Neural cell (in vitro differentiated cells): Measurements from ENCODE around the gene GCNT1.

ENCODE experiments used
- EZH2 ChIP-seq: fragments of 200-600, 300-800 bp; shearing (Covaris generic), sonication (generic); IDR thresholded peaks from 2 replicates; pipeline ENCODE4 v1.6.1; 2014; ENCODE audit warnings: antibody characterized with exemption, low read length, borderline replicate concordance, mild to moderate bottlenecking; ENCODE audit not compliant: insufficient read depth, poor library complexity, severe bottlenecking
- POLR2AphosphoS5 ChIP-seq: IDR thresholded peaks from 2 replicates; pipeline ENCODE4 v1.6.1; 2012
- SMC3 ChIP-seq: fragments of 450-650 bp; conservative IDR thresholded peaks from 2 replicates; pipeline ENCODE4 v1.6.1; 2014; ENCODE audit warnings: antibody characterized with exemption, mild to moderate bottlenecking, moderate library complexity; ENCODE audit not compliant: poor library complexity
- TF ChIP-seq, protein P1 (sequence below): fragments of 450-650 bp; IDR thresholded peaks from 2 replicates; pipeline ENCODE4 v1.5.1; 2014; ENCODE audit warnings: antibody characterized with exemption, mild to moderate bottlenecking, moderate library complexity; ENCODE audit not compliant: poor library complexity, severe bottlenecking

DNA sequence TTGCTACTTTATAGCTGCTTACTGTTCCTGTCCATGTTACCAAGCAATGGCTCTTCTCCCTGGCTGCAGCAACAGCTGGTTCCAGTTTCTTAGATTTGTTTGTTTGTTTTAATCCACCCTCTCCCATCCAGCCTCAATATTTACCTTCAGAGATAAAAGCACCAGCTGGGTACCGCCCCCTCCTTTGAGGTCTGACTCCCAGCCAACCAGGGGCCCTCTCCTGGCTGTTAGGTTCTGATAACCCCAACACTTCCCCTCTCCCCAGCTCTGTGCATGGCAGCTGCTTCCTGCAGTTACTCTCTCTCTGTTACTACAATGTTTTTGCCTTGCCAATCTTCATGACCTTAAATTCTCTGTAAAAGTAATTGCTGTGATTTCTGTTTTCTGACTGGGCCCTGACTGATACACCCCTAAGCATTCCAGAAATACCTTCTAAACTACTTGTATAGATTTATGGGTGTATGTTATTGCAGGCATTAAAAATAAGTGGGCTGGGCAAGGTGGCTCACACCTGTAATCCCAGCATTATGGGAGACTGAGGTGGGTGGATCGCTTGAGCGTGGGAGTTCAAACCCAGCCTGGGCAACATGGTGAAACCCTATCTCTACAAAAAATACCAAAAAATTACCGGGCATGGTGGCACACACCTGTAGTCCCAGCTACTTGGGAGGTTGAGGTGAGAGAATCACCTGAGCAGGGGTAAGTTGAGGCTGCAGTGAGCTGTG is 2.6 kb upstream of the GCNT1 start:
- TF ChIP-seq, protein P1, sequence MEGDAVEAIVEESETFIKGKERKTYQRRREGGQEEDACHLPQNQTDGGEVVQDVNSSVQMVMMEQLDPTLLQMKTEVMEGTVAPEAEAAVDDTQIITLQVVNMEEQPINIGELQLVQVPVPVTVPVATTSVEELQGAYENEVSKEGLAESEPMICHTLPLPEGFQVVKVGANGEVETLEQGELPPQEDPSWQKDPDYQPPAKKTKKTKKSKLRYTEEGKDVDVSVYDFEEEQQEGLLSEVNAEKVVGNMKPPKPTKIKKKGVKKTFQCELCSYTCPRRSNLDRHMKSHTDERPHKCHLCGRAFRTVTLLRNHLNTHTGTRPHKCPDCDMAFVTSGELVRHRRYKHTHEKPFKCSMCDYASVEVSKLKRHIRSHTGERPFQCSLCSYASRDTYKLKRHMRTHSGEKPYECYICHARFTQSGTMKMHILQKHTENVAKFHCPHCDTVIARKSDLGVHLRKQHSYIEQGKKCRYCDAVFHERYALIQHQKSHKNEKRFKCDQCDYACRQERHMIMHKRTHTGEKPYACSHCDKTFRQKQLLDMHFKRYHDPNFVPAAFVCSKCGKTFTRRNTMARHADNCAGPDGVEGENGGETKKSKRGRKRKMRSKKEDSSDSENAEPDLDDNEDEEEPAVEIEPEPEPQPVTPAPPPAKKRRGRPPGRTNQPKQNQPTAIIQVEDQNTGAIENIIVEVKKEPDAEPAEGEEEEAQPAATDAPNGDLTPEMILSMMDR, result no peak
- TF ChIP-seq POLR2AphosphoS5 (no peak), SMC3 (no peak), EZH2 (no peak)
